ENCODE data around the gene EPS15.
"Not testable (repeated sequence)": the region's sequence is repeated elsewhere in the genome, so short reads cannot be mapped to it uniquely, and the experiment has no call there.

EPS15 gene

DNA sequence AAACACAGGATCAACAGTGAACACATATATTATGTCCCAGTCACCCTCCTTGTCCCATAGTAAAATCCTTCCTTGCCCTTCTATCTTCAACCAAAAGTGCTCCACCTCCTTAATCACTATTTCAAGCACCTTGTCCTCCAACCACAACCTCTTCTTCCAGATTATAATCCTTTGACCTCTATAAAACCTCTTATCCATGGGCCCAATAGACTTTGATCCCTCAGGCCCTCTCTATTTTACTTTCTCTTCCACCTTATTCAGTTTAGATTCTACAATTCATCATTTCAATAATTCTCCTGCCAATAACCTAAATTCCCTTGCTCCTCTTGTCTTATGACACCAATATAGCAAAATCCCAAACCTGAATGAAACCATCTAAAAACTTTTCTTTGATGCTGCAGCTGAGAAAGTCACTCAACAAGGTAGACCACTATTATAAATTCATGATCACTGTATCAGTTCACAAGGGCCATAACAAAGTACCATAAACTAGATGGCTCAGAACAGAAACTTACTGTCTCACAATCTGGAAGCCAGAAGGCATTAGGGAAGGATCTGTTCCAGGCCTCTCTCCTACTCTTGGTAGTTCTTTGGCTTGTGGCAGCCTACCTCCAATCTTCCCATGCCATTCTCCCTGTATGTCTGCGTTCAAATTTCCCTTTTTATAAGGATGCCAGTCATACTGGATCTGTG lies 24.8 kb downstream of the EPS15 start:
- Histone ChIP-seq H3K27ac (ENCODE audit: low read depth, low read length) (no peak overlapping the region), H3K27me3 (ENCODE audit: insufficient read depth, low read length) (no peaks in the 10 kb centered on the region), H3K4me3 (ENCODE audit: low read depth, low read length) (no peak overlapping the region), H3K79me2 (ENCODE audit: control insufficient read depth, insufficient read depth, low read length, unreplicated experiment) (peaks cover 73% of the 10 kb centered on the region), H3K4me1 (ENCODE audit: control insufficient read depth, insufficient read depth, low read length, unreplicated experiment) (peaks cover 16% of the 10 kb centered on the region), H2AFZ (ENCODE audit: low read length, unreplicated experiment) (no peak overlapping the region), H3K36me3 (ENCODE audit: insufficient read depth, low read length) (0 out of 2 replicates have a peak, but pooled peaks cover 8% of the 10 kb centered on the region)

DNA sequence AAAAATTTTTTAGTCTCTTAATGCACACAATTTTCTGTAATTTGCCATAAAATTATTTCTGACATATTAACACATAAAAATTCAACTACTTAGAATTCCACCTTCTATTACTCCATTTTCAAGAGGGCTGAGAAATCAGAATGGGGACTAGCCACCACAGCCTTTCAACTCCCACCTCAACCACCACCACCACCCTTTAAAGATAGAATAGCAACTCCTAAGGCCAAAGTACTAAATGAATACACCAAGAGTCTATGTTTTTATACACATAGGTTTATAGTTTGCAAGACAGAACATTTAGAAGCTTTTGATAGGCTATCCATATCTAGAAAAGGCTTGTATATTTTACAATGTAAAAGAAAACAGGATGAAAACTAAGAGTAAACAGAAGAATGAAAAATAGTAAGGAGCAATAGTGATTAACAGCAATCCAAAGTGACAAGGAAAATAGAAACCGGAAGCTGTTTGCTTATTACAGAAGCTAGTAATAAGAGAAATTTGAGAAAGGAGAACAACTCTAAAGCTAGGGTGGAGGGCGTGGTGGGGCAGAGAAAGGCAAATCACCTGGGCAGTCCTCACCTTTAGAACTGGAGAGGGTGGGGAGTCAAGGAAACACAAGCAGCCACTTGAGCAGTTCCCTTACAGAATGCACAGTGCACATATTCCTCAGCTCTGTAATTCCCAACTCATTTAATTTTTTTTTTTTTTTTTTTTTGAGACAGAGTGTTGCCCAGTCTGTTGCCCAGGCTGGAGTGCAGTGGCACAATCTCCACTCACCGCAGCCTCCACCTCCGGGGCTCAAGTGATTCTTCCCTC lies 27.7 kb downstream of the EPS15 start:
- H3K4me1 ChIP-seq (ENCODE audit: control insufficient read depth, insufficient read depth, low read length, unreplicated experiment) = peaks cover 21% of the 10 kb centered on the region
- no peaks in the 10 kb centered on the region for H3K36me3 ChIP-seq (ENCODE audit: insufficient read depth, low read length)
- no peak overlapping the region for H3K4me3 ChIP-seq (ENCODE audit: low read depth, low read length)
- H3K27ac ChIP-seq (ENCODE audit: low read depth, low read length) = no peak overlapping the region
- no peaks in the 10 kb centered on the region for H3K27me3 ChIP-seq (ENCODE audit: insufficient read depth, low read length)
- no peak overlapping the region for H2AFZ ChIP-seq (ENCODE audit: low read length, unreplicated experiment)
- H3K79me2 ChIP-seq (ENCODE audit: control insufficient read depth, insufficient read depth, low read length, unreplicated experiment) = peaks cover 66% of the 10 kb centered on the region

DNA sequence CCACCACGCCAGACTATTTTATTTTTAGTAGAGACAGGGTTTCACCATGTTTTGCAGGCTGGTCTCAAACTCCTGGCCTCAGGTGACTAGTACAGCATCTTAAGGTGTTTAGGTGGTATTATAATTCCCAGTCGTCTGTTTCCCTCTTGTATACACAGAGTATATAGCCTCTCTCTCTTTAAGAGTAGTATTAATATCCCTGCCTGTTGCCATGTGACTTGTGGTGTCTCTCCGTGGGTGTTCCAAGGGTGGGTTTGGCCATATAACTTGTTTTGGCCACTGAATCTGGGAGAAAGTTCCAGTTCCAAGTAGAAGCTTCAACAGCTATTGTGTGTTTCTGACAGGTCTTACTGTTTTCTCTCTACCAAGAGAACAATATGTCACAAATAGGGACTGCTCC lies 29.6 kb downstream of the EPS15 start:
- no peaks in the 10 kb centered on the region for H3K27me3 ChIP-seq (ENCODE audit: insufficient read depth, low read length)
- H3K4me3 ChIP-seq (ENCODE audit: low read depth, low read length) = no peak overlapping the region
- H3K79me2 ChIP-seq (ENCODE audit: control insufficient read depth, insufficient read depth, low read length, unreplicated experiment) = peaks cover 62% of the 10 kb centered on the region
- no peak overlapping the region for H2AFZ ChIP-seq (ENCODE audit: low read length, unreplicated experiment)
- H3K36me3 ChIP-seq (ENCODE audit: insufficient read depth, low read length) = 0 out of 2 replicates have a peak, but pooled peaks cover 3% of the 10 kb centered on the region
- H3K27ac ChIP-seq (ENCODE audit: low read depth, low read length) = no peak overlapping the region
- H3K4me1 ChIP-seq (ENCODE audit: control insufficient read depth, insufficient read depth, low read length, unreplicated experiment) = peaks cover 21% of the 10 kb centered on the region

DNA sequence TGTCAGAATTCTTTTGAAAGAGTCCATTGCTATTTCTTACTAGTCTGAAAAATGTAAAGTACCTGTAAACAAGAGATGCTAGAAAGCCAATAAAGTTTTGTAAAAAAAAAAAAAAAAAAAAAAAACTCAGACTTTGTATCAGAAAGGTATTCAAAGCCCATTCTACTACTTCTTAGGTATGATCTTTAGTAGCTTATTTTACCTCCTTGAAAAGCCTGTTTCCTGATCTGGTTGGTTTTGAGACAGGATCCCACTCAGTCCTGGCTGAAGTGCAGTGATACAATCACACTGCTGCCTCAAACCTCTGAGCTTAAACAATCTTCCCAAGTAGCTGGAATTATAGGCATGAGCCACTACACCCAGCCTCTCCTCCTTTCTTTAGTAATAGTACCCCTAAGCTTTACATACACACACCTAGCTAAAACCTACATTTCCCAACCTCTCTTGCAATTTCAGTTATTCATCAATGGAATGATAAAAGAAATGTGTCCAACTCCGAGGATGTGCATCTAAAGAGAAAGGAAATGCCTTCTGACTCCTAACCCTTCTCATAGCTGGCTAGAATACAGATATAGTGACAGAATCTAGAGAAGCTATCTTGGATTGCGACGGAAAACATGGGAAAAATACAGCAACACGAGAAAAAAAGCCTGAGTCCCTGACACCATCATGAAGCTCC lies 30.6 kb downstream of the EPS15 start:
- Histone ChIP-seq H3K36me3 (ENCODE audit: insufficient read depth, low read length) (0 out of 2 replicates have a peak, but pooled peaks cover 3% of the 10 kb centered on the region), H3K4me3 (ENCODE audit: low read depth, low read length) (peak overlapping the region; percentile 49), H3K4me1 (ENCODE audit: control insufficient read depth, insufficient read depth, low read length, unreplicated experiment) (peaks cover 21% of the 10 kb centered on the region), H3K79me2 (ENCODE audit: control insufficient read depth, insufficient read depth, low read length, unreplicated experiment) (peaks cover 57% of the 10 kb centered on the region), H2AFZ (ENCODE audit: low read length, unreplicated experiment) (peak overlapping the region; percentile 12), H3K27ac (ENCODE audit: low read depth, low read length) (no peak overlapping the region), H3K27me3 (ENCODE audit: insufficient read depth, low read length) (no peaks in the 10 kb centered on the region)

DNA sequence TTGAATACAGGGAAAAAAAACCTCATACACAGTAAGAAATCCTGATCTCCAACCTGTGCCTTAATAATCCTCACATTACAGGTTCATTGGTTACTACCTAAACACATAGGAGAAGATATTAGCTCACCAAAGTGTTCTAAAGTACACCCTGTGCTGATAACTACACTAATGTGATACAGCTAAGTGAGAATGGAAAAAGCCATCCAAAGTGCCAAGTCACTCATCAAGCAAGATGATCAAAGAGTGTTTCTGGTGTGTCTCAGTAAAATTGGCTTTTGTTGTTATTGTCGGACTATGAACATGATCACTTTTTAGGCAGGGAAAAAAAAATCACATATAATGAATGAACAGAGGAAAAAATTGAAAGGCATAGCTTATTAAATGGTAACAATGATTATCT lies 31.4 kb downstream of the EPS15 start:
- Histone ChIP-seq H3K79me2 (ENCODE audit: control insufficient read depth, insufficient read depth, low read length, unreplicated experiment) (peaks cover 57% of the 10 kb centered on the region), H3K27ac (ENCODE audit: low read depth, low read length) (no peak overlapping the region), H3K27me3 (ENCODE audit: insufficient read depth, low read length) (no peaks in the 10 kb centered on the region), H3K4me1 (ENCODE audit: control insufficient read depth, insufficient read depth, low read length, unreplicated experiment) (peaks cover 21% of the 10 kb centered on the region), H3K4me3 (ENCODE audit: low read depth, low read length) (no peak overlapping the region), H2AFZ (ENCODE audit: low read length, unreplicated experiment) (no peak overlapping the region), H3K36me3 (ENCODE audit: insufficient read depth, low read length) (0 out of 2 replicates have a peak, but pooled peaks cover 3% of the 10 kb centered on the region)

- Histone ChIP-seq H2AFZ (ENCODE audit: low read length, unreplicated experiment) (no peak overlapping the region), H3K27ac (ENCODE audit: low read depth, low read length) (no peak overlapping the region), H3K4me1 (ENCODE audit: control insufficient read depth, insufficient read depth, low read length, unreplicated experiment) (peaks cover 8% of the 10 kb centered on the region), H3K79me2 (ENCODE audit: control insufficient read depth, insufficient read depth, low read length, unreplicated experiment) (peaks cover 40% of the 10 kb centered on the region), H3K4me3 (ENCODE audit: low read depth, low read length) (no peak overlapping the region), H3K36me3 (ENCODE audit: insufficient read depth, low read length) (peaks cover 15% of the 10 kb centered on the region), H3K27me3 (ENCODE audit: insufficient read depth, low read length) (no peaks in the 10 kb centered on the region)
Measured at GRCh38 chr1:51484591-51484990, 34.5 kb downstream of the EPS15 start.

DNA sequence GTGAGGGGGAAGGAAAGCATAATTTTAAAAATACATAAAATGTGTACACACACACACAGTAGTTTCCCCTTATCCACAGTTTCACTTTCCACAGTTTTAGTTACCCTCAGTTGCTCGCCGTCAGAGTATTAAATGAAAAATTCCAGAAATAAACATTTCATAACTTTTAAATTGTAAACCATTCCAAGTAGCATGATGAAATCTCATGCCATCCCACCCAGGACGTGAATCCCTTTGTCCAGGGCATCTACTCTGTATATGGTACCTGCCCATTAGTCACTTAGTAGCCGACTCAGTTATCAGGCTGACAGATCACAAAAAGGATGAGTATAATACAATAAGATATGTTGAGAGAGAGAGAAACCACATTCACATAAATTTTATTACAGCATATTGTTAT lies 36.2 kb downstream of the EPS15 start:
- no peak overlapping the region for H2AFZ ChIP-seq (ENCODE audit: low read length, unreplicated experiment)
- peaks cover 19% of the 10 kb centered on the region for H3K36me3 ChIP-seq (ENCODE audit: insufficient read depth, low read length)
- H3K79me2 ChIP-seq (ENCODE audit: control insufficient read depth, insufficient read depth, low read length, unreplicated experiment) = peaks cover 29% of the 10 kb centered on the region
- H3K27ac ChIP-seq (ENCODE audit: low read depth, low read length) = no peak overlapping the region
- no peak overlapping the region for H3K4me3 ChIP-seq (ENCODE audit: low read depth, low read length)
- no peaks in the 10 kb centered on the region for H3K27me3 ChIP-seq (ENCODE audit: insufficient read depth, low read length)
- no peaks in the 10 kb centered on the region for H3K4me1 ChIP-seq (ENCODE audit: control insufficient read depth, insufficient read depth, low read length, unreplicated experiment)

DNA sequence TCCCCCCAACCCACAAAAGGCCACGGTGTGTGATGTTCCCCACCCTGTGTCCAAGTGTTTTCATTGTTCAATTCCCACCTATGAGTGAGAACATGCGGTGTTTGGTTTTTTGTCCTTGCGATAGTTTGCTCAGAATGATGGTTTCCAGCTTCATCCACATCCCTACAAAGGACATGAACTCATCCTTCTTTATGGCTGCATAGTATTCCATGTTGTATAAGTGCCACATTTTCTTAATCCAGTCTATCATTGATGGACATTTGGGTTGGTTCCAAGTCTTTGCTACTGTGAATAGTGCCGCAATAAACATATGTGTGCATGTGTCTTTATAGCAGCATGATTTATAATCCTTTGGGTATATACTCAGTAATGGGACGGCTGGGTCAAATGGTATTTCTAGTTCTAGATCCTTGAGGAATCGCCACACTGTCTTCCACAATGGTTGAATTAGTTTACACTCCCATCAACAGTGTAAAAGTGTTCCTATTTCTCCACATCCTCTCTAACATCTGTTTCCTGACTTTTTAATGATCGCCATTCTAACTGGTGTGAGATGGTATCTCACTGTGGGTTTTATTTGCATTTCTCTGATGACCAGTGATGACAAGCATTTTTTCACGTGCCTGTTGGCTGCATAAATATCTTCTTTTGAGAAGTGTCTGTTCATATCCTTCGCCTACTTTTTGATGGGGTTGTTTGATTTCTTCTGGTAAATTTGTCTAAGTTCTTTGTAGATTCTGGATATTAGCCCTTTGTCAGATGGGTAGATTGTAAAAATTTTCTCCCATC lies 44.0 kb downstream of the EPS15 start:
- H3K27me3 ChIP-seq (ENCODE audit: insufficient read depth, low read length); H2AFZ ChIP-seq (ENCODE audit: low read length, unreplicated experiment); H3K79me2 ChIP-seq (ENCODE audit: control insufficient read depth, insufficient read depth, low read length, unreplicated experiment); H3K27ac ChIP-seq (ENCODE audit: low read depth, low read length); H3K4me1 ChIP-seq (ENCODE audit: control insufficient read depth, insufficient read depth, low read length, unreplicated experiment); H3K4me3 ChIP-seq (ENCODE audit: low read depth, low read length): not testable (repeated sequence)
- H3K36me3 ChIP-seq (ENCODE audit: insufficient read depth, low read length) = peaks cover 15% of the 10 kb centered on the region; the same call in 1 of the 2 replicates

DNA sequence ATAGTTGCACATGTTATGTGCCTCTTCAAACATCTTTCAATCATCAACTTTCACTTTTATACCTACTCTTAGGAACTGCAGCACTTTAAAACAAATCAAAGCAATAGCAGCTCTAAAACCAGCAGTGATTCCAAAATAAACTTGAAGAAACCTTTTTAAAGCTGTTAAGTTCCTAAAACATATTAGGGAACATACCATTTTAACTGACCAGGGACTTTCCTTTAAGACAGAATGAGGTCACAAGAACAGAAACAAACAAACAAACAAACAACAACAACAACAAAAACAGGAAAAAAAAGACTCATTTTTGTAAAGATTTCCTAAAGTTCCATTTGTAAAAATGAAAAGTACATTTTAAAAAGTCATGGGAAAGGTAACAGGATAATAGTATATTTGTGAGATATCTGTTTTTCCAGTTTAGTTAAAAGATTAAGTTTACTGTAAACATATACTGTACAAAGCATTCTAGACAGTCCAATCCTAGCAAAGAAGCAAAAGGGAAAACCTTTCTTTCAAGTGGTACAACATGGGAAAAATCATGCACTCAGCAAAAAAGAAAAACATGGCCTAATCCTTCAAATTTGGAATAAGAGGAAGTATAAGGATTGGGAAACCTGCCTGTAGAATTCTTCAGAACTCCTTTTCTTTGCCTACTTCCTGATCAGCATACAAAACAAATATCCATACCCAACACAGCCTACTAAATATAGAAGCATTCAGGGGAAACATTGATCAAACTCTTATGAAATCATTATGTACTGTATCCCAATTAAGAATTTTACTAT lies 45.5 kb downstream of the EPS15 start:
- no peak overlapping the region for H3K27ac ChIP-seq (ENCODE audit: low read depth, low read length)
- H3K79me2 ChIP-seq (ENCODE audit: control insufficient read depth, insufficient read depth, low read length, unreplicated experiment) = no peaks in the 10 kb centered on the region
- no peak overlapping the region for H2AFZ ChIP-seq (ENCODE audit: low read length, unreplicated experiment)
- H3K27me3 ChIP-seq (ENCODE audit: insufficient read depth, low read length) = no peaks in the 10 kb centered on the region
- H3K4me3 ChIP-seq (ENCODE audit: low read depth, low read length) = no peak overlapping the region
- 0 out of 2 replicates have a peak, but pooled peaks cover 7% of the 10 kb centered on the region for H3K36me3 ChIP-seq (ENCODE audit: insufficient read depth, low read length)
- no peaks in the 10 kb centered on the region for H3K4me1 ChIP-seq (ENCODE audit: control insufficient read depth, insufficient read depth, low read length, unreplicated experiment)
